PC-9 (cell line): ENCODE measurements around the gene SLC6A8. TPM values are rescaled to one million over a fixed set of nuclear protein-coding genes. Genes with fewer than 3 reads are reported as not detected.

Source experiments
- BruUV-seq: library from RNA; stranded (reverse); fragments of 400-500 nt; replicated peaks from 2 replicates; lab custom pipeline; 2021; lab: Mats Ljungman, UMichigan
- CTCF ChIA-PET: fragments of 300-600 bp; sonication (Branson Sonifier 250); formaldehyde crosslinking; loops from one replicate; lab custom pipeline; 2022; ENCODE audit warnings: antibody characterized with exemption; lab: Charles Lee
- POLR2A ChIA-PET: fragments of 300-600 bp; sonication (Branson Sonifier 250); formaldehyde crosslinking; loops from one replicate; lab custom pipeline; 2022; ENCODE audit warnings: antibody characterized with exemption; ENCODE audit not compliant: unreplicated experiment; lab: Charles Lee
- DNase-seq, 2 experiments: peaks; one replicate each; pipeline versions ENCODE4 v3.0.0 to v3.0.0-alpha.2; 2015 to 2022; ENCODE audit warnings: mixed read lengths in 1 of 2
- H2AFZ ChIP-seq: fragments of 200-600 bp; sonication (generic); 2 replicates; pipeline ENCODE4 v1.8.1; 2017; ENCODE audit warnings: antibody characterized with exemption
- H3F3A ChIP-seq: fragments of 200-600 bp; sonication (generic); 2 replicates; pipeline ENCODE4 v1.8.1; 2017; ENCODE audit warnings: antibody characterized with exemption, mild to moderate bottlenecking, low read depth; ENCODE audit not compliant: insufficient read depth
- H3K27ac ChIP-seq: fragments of 200-600 bp; sonication (generic); 2 replicates; pipeline ENCODE4 v1.6.1; 2016; ENCODE audit warnings: mixed run types
- H3K27me3 ChIP-seq: fragments of 200-600 bp; sonication (generic); 2 replicates; pipeline ENCODE4 v1.6.1; 2016; ENCODE audit warnings: low read depth, mixed run types; ENCODE audit not compliant: insufficient read depth
- H3K36me3 ChIP-seq: fragments of 200-600 bp; sonication (generic); 2 replicates; pipeline ENCODE4 v1.6.1; 2016; ENCODE audit warnings: low read depth, mixed run types
- H3K4me1 ChIP-seq: fragments of 200-600 bp; sonication (generic); replicated peaks from 2 replicates; pipeline ENCODE4 v1.6.1; 2016; ENCODE audit warnings: mixed run types; ENCODE audit not compliant: insufficient read depth
- H3K4me2 ChIP-seq: fragments of 200-600 bp; sonication (generic); 2 replicates; pipeline ENCODE4 v1.6.1; 2017; ENCODE audit warnings: mixed run types
- H3K4me3 ChIP-seq: fragments of 200-600 bp; sonication (generic); 2 replicates; pipeline ENCODE4 v1.6.1; 2016; ENCODE audit warnings: mixed run types
- H3K79me2 ChIP-seq: fragments of 200-600 bp; sonication (generic); 2 replicates; pipeline ENCODE4 v1.6.1; 2017; ENCODE audit warnings: low read depth, mixed run types
- H3K9me2 ChIP-seq: fragments of 200-600 bp; sonication (generic); 2 replicates; pipeline ENCODE4 v1.8.1; 2017; ENCODE audit warnings: mild to moderate bottlenecking; ENCODE audit not compliant: insufficient read depth
- H3K9me3 ChIP-seq: fragments of 200-600 bp; sonication (generic); 2 replicates; pipeline ENCODE4 v1.8.1; 2016; ENCODE audit warnings: low read depth; ENCODE audit not compliant: insufficient read depth
- H4K20me1 ChIP-seq: fragments of 200-600 bp; sonication (generic); 2 replicates; pipeline ENCODE4 v1.8.1; 2017; ENCODE audit not compliant: insufficient read depth
- CTCF ChIP-seq: fragments of 200-600 bp; sonication (generic); conservative IDR thresholded peaks from 2 replicates; pipeline ENCODE4 v1.6.1; 2017; ENCODE audit warnings: mixed run types, antibody characterized with exemption, mild to moderate bottlenecking, moderate library complexity
- EZH2 ChIP-seq: fragments of 200-600 bp; sonication (generic); IDR thresholded peaks from 2 replicates; pipeline ENCODE4 v1.8.0; 2017; ENCODE audit warnings: antibody characterized with exemption, low read depth
- intact Hi-C: fragments of 100-400 bp; cut with micrococcal nuclease; formaldehyde crosslinking; loops from one replicate; pipeline ENCODE4 v1.10.0; 2022; ENCODE audit not compliant: unreplicated experiment
- total RNA-seq: library from RNA; stranded (reverse); gene quantifications from 2 replicates; pipeline ENCODE4 v1.2.3, GENCODE V29; 2021

Gene SLC6A8
- total RNA-seq, 1 experiment from 2014 or later = 40.5 TPM

- Histone ChIP-seq H3K4me1 (no peaks in the 10 kb centered on the region), H2AFZ (no peak overlapping the region), H3K27me3 (no peaks in the 10 kb centered on the region), H3K36me3 (no peaks in the 10 kb centered on the region), H3K79me2 (no peaks in the 10 kb centered on the region), H3K4me2 (no peak overlapping the region), H3K9me2 (no peaks in the 10 kb centered on the region), H3F3A (no peaks in the 10 kb centered on the region), H3K4me3 (no peak overlapping the region), H3K27ac (no peak overlapping the region), H4K20me1 (no peaks in the 10 kb centered on the region), H3K9me3 (no peaks in the 10 kb centered on the region)
- intact Hi-C loops = loop anchor here (10.0 kb wide), 1 partner anchor 184 kb away; the partner anchor contains the start of gene L1CAM
- no peak for TF ChIP-seq CTCF
- no peak for TF ChIP-seq EZH2
- POLR2A ChIA-PET = no interaction called here
- DNase-seq = no peak
- CTCF ChIA-PET = no interaction called here
- no TSS peak for BruUV-seq
Observed at GRCh38 chrX:153700967-153701366, 13.2 kb downstream of the SLC6A8 start.

GRCh38 chrX:153701706-153702105 lies 14.0 kb downstream of the SLC6A8 start:
- Histone ChIP-seq H3K9me2 (no peaks in the 10 kb centered on the region), H2AFZ (no peak overlapping the region), H3K27me3 (no peaks in the 10 kb centered on the region), H3F3A (no peaks in the 10 kb centered on the region), H3K4me1 (no peaks in the 10 kb centered on the region), H3K4me3 (no peak overlapping the region), H3K27ac (no peak overlapping the region), H3K36me3 (no peaks in the 10 kb centered on the region), H3K79me2 (no peaks in the 10 kb centered on the region), H3K4me2 (no peak overlapping the region), H3K9me3 (no peaks in the 10 kb centered on the region), H4K20me1 (no peaks in the 10 kb centered on the region)
- intact Hi-C loops = loop anchor here (10.0 kb wide), 1 partner anchor 183 kb away; the partner anchor contains the start of gene L1CAM
- TF ChIP-seq CTCF (no peak), EZH2 (no peak)
- ChIA-PET POLR2A (no interaction called here), CTCF (no interaction called here)
- BruUV-seq = no TSS peak
- no peak for DNase-seq

DNA sequence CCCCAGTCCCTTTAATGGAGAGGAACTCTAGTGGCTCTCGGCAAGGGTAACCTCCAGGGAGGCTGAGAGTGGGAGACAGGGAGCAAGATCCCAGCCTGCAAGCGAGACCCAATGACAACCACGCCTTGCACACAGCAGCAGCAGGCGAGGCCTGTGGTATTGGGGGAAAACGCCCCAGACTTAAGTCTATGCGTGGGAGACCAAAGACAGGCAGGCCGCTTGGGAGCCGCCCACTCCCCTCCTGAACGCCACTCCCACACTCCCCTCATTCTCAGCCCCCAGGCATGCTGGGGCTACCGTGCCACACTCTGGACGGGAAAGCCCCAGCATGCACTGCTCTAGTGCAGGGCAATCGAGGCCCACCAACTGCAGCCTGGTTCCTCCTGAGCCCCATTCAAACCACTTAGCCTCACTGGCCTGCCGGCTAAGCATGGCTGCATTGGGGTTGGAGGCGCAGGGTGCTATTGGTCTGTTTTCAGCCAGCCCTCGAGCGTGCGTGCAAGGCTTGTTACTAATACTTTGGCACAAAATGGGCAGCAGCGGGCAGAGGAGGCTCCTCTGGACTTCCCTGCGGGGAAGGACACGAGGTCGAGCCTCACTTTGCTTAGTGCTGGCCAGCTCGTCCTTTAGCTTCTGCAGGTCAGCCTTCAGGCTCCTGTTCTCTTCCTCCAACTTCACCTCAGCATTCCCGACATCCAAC lies 14.8 kb downstream of the SLC6A8 start:
- no peak overlapping the region for H3K4me3 ChIP-seq
- H3K9me2 ChIP-seq = no peaks in the 10 kb centered on the region
- H3K9me3 ChIP-seq = no peaks in the 10 kb centered on the region
- no peak overlapping the region for H3K4me2 ChIP-seq
- no peaks in the 10 kb centered on the region; the same call in 1 of the 2 replicates for H3K36me3 ChIP-seq
- BruUV-seq = no TSS peak
- POLR2A ChIA-PET = no interaction called here
- H3K27me3 ChIP-seq = no peaks in the 10 kb centered on the region
- peaks cover 5% of the 10 kb centered on the region for H4K20me1 ChIP-seq
- H3K4me1 ChIP-seq = no peaks in the 10 kb centered on the region
- no peak overlapping the region for H3K27ac ChIP-seq
- H2AFZ ChIP-seq = no peak overlapping the region
- no peak for DNase-seq
- CTCF ChIA-PET = no interaction called here
- no peaks in the 10 kb centered on the region for H3F3A ChIP-seq
- H3K79me2 ChIP-seq = no peaks in the 10 kb centered on the region
- intact Hi-C loops = loop anchor here (10.0 kb wide), 1 partner anchor 182 kb away; the partner anchor contains the start of gene L1CAM
- no peak for TF ChIP-seq CTCF
